ENCODE measurements around the gene MRTFB. TPM values are rescaled to one million over a fixed set of nuclear protein-coding genes. Genes with fewer than 3 reads are reported as not detected.

MRTFB gene
- total RNA-seq, 2 experiments from 2014 or later = 12.5 to 13.6 TPM

DNA sequence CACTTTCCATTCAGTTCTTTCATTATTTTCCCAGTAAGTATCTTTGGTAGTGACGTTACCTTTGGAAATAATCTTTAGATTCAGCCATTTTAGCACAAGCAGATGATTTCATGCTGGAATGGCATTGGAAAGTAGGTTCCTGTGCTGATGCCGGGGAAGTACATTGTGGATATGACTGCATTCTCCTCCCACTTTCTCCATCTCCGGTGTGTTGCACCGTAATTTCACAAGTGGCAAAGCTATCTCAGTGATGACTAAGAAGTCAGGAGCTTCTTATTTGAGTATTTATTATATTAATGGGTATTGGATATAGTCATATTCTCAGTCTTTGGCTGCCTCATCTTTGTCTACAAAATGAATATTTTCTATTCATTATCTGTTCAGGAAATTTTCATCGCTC, 69.8 kb downstream of the MRTFB start:
- H3K36me3 Mint-ChIP-seq (ENCODE audit: low read depth) = peaks cover 4% of the 10 kb centered on the region
- no peak overlapping the region for H3K27ac Mint-ChIP-seq
- no peak for DNase-seq
- H3K9me3 Mint-ChIP-seq = no peaks in the 10 kb centered on the region
- no peaks in the 10 kb centered on the region for H3K4me1 Mint-ChIP-seq
- H3K4me3 Mint-ChIP-seq = no peak overlapping the region
- ChIA-PET CTCF (no interaction called here), POLR2A (no interaction called here)
- H3K27me3 Mint-ChIP-seq = no peaks in the 10 kb centered on the region

DNA sequence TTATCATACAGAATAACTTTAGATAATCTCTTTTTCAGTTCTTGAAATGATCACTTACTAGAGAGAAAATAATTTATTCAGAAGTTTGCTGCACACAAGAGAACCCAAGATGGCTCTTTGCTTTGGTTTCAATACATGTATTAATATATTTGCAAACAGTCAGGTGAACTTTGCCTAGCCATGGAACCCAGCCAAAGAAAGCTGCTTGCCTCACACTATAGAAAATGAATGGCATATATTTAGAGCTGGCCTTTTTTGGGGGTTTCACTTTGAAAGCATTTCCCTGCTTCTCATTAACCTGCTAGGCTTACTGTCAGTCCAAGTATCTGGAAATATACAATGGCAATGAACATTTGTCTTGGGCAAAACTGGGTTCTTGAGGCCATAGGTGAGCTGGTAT, 75.3 kb downstream of the MRTFB start:
- ChIA-PET POLR2A (no interaction called here), CTCF (no interaction called here)

DNA sequence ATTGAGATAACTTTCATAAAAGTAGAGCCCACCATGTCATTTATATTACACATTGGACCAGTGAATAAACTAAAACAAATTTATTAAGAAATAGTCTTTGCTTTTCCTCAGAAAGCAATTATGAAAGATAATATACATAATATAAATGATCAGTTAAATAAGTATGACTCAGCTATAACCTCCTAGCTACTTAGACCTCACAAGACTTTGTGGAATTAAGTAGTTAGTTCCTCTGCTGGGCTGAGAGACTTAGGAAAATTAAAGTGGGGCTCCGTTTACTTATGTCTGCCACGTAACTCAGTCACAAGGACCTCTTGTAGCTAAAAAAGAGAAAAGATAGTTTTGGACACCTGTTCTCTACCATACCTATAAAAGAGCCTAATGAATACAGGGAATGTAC, 76.9 kb downstream of the MRTFB start:
- no peak overlapping the region for H3K27ac Mint-ChIP-seq
- no peaks in the 10 kb centered on the region for H3K27me3 Mint-ChIP-seq
- no peak for DNase-seq
- ChIA-PET CTCF (no interaction called here), POLR2A (no interaction called here)
- H3K36me3 Mint-ChIP-seq (ENCODE audit: low read depth) = no peaks in the 10 kb centered on the region
- H3K9me3 Mint-ChIP-seq = no peaks in the 10 kb centered on the region
- no peaks in the 10 kb centered on the region for H3K4me1 Mint-ChIP-seq
- no peak overlapping the region for H3K4me3 Mint-ChIP-seq

More for the DNA sequence above, 75.3 kb downstream of the MRTFB start:
- Mint-ChIP-seq H3K27ac (no peak overlapping the region), H3K36me3 (ENCODE audit: low read depth) (no peaks in the 10 kb centered on the region), H3K4me1 (no peaks in the 10 kb centered on the region), H3K9me3 (no peaks in the 10 kb centered on the region), H3K4me3 (no peak overlapping the region), H3K27me3 (no peaks in the 10 kb centered on the region)
- DNase-seq = no peak

DNA sequence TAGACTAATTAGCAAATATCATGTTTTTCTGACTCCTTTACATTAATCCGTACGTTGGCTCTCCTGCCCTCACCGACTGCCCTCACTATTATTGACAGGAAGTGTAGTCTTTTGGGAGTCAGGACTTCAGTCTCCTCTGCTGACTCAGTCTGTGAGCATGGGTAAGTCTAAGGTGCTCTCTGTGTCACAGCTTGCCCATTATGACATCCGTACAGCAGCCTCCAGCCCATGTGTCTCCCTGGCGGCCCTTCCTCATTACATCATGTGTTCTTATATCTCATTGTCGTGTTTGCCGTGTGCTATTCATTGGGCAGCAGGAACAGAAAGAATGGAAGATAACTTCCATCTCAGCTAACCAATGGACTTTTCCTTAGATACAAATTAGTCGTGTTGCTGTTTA, 77.5 kb downstream of the MRTFB start:
- ChIA-PET CTCF (interaction anchor here (0.6 kb wide), 1 partner anchor 1783 kb away, joined by 3 read pairs; no protein-coding TSS in a partner anchor), POLR2A (no interaction called here)
- Mint-ChIP-seq H3K4me3 (no peak overlapping the region), H3K27me3 (no peaks in the 10 kb centered on the region), H3K27ac (no peak overlapping the region), H3K9me3 (no peaks in the 10 kb centered on the region), H3K4me1 (no peaks in the 10 kb centered on the region), H3K36me3 (ENCODE audit: low read depth) (no peaks in the 10 kb centered on the region)
- DNase-seq = no peak

DNA sequence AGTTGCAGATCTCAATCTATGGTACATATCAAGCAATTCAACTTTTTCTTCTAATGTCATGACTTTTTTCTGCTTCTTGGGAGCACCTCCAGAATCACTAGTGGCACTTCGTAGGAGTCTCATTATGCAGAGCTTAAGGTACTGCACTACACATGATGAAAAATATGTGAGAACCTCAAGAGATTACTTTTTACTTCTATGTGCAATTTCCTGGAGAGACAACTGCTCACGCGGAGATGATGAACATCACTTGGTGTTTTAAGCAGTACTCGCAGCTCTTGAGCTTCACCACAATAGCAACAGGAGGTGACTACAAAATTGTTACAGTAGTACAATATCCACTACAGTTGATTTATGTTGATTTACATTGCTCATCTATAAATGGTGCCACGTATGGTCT, 79.7 kb downstream of the MRTFB start:
- ChIA-PET CTCF (no interaction called here), POLR2A (no interaction called here)
- H3K9me3 Mint-ChIP-seq = no peaks in the 10 kb centered on the region
- no peak for DNase-seq
- H3K36me3 Mint-ChIP-seq (ENCODE audit: low read depth) = no peaks in the 10 kb centered on the region
- no peaks in the 10 kb centered on the region for H3K4me1 Mint-ChIP-seq
- H3K27me3 Mint-ChIP-seq = no peaks in the 10 kb centered on the region
- no peak overlapping the region for H3K27ac Mint-ChIP-seq
- H3K4me3 Mint-ChIP-seq = no peak overlapping the region

DNA sequence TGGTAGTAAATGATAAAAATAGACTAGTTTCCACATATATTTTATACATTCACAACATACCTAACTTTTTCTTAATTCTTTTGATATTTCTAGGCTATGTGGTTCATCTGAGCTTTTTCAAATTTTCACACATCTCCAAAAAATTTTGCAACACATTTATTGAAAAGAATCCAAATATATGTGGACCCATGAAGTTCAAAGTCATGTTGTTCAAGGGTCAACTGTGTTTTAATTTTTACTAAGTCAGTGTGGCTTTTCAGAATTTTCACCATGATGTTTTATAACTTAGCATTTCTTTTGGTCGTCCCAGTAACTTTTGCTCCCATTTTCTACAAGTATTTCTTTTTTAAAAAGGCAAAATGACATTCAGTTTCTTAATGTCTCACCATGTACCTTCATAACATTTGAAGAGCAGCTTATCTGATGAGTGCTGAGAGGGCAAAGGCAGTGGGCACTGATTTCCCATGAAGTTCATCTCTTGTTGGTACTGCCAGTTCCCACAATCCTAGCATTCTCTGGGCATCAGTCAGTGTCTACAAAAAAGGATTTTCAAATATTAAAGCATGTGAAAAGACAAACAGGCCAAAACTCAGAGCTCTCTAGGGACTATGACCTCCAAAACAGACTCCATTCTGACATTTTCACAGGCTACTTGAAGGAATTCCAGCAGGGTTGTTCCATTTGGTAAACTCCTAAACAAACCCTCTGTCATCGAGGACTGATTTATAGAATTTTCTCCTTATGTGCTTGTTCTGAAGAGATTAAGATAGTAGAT, 80.3 kb downstream of the MRTFB start:
- CTCF ChIA-PET = no interaction called here
- H3K36me3 Mint-ChIP-seq (ENCODE audit: low read depth) = no peaks in the 10 kb centered on the region
- no peaks in the 10 kb centered on the region for H3K27me3 Mint-ChIP-seq
- H3K4me1 Mint-ChIP-seq = no peaks in the 10 kb centered on the region
- POLR2A ChIA-PET = no interaction called here
- H3K4me3 Mint-ChIP-seq = no peak overlapping the region
- H3K9me3 Mint-ChIP-seq = no peaks in the 10 kb centered on the region
- no peak overlapping the region for H3K27ac Mint-ChIP-seq
- DNase-seq = no peak

DNA sequence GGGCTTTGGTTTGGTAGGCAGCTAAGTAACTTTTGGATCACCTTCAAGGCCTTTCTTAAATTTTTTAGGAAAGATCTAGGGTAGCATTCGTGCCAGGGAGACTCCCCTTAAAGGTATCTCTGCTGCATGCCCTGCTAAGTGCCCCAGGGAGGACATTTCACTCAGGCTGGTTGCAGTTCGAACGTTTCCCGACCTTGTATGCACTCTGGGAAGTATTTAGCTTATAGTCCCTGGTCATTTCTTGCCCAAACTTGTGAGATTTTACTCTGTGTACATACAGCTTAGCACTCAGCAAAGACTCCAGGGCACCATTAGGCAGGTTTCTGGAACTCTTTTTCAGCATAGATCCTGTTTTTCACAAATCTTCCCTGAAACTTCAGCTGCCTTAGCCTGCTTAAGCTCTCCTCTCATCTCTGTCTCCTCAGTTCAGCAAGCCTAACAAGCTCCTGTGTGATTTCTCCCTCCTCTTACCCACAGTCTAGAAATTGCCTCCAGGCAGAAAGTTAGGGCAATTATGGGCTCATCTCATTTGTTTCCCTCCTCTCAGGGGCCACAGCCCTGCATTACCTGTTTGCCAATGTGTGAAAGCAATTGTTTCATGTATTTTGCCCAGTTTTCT, 84.6 kb downstream of the MRTFB start:
- DNase-seq = no peak
- H3K9me3 Mint-ChIP-seq = no peaks in the 10 kb centered on the region
- H3K4me3 Mint-ChIP-seq = no peak overlapping the region
- ChIA-PET POLR2A (no interaction called here), CTCF (no interaction called here)
- H3K27ac Mint-ChIP-seq = no peak overlapping the region
- H3K4me1 Mint-ChIP-seq = no peaks in the 10 kb centered on the region
- no peaks in the 10 kb centered on the region for H3K36me3 Mint-ChIP-seq (ENCODE audit: low read depth)
- no peaks in the 10 kb centered on the region for H3K27me3 Mint-ChIP-seq

DNA sequence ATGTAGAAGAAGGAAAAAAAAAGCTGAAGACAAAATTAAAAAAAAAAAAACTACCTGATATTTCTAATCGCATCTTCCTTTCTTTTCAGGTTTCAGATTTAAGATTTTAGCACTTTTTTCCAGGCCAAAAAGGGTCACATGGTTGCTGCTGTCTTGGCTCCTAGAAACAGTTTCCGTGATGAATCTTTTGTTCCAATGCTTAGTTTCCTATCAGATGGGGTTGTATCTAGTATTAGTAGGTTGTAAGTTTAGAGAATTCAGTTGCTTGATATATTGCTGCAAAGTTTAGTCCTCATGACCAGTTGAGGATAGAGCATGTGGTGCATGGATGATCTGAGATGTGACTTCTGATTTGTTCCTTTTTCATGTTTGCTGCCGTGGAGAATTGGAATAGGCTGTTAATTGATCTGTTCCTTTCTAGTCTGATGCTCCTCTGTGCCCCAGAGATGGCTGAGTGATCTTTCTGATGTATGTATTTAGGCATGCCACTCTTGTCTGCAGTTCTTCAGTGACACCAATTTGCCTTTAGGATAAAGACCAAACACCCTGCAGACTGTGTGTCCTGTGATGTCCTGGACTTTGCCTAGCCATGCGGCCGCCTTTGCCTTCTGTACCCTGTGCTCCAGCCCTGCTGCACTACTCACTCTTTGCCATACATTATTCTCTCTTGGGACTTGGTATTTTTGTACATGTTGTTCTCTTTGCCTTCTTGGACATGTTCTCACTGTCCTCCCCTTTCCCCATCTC, 94.0 kb downstream of the MRTFB start:
- POLR2A ChIA-PET = no interaction called here
- H3K27ac Mint-ChIP-seq = no peak overlapping the region
- no peaks in the 10 kb centered on the region for H3K36me3 Mint-ChIP-seq (ENCODE audit: low read depth)
- peaks cover 4% of the 10 kb centered on the region for H3K4me1 Mint-ChIP-seq
- H3K4me3 Mint-ChIP-seq = no peak overlapping the region
- no peaks in the 10 kb centered on the region for H3K9me3 Mint-ChIP-seq
- no peak for DNase-seq
- H3K27me3 Mint-ChIP-seq = no peaks in the 10 kb centered on the region
- CTCF ChIA-PET = no interaction called here

DNA sequence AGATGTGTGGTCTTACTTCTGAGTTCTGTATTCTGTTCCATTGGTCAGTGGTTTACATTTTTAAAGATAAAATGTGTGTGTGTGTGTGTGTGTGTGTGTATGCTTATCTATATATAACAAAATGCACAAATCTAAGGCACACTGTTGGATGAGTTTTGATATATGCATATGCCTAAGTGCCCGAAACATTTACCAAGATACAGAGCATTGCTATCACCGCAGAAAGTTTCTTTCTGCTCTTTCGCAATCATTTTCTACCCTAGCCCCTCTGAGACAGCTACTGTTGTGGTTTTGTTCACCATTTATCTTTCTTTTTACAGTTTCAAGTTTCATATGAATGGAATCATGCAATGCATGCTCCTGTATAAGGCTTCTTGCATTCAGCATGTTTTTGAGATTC, 97.0 kb downstream of the MRTFB start:
- no peak for DNase-seq
- ChIA-PET POLR2A (no interaction called here), CTCF (no interaction called here)
- Mint-ChIP-seq H3K4me3 (no peak overlapping the region), H3K27me3 (no peaks in the 10 kb centered on the region), H3K4me1 (peaks cover 4% of the 10 kb centered on the region), H3K27ac (no peak overlapping the region), H3K9me3 (no peaks in the 10 kb centered on the region), H3K36me3 (ENCODE audit: low read depth) (no peaks in the 10 kb centered on the region)

DNA sequence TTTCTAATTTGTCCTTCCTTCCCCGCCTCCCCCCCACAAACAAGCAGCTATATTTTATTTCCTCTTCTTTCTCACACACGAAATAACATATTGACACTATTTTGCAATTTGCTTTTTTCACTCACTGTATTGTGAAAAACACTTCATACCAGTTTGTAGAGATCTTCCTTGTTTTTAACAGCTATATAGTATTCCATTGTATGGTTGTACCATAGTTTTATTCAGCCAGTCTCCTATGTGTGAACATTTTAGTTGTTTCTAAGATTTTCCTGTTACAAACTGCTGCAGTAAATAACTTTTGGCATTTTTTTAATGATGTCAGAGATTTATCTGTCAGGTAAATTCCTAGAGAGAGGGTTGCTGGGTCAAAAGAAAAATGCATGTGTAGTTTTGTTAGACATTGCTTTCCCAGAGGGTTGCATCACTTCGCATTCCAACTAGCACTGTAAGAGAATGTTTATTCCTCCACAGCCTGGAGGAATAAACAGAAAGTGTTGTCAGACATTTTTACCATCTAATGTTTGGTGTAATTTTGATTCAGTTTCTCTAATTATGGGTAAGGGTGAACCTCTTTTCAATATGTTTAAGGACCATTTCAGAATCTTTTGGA, 101.2 kb downstream of the MRTFB start:
- POLR2A ChIA-PET = no interaction called here
- no peak overlapping the region for H3K27ac Mint-ChIP-seq
- H3K4me1 Mint-ChIP-seq = peaks cover 4% of the 10 kb centered on the region
- DNase-seq = no peak
- no peaks in the 10 kb centered on the region for H3K27me3 Mint-ChIP-seq
- H3K4me3 Mint-ChIP-seq = no peak overlapping the region
- H3K36me3 Mint-ChIP-seq (ENCODE audit: low read depth) = peaks cover 4% of the 10 kb centered on the region
- CTCF ChIA-PET = no interaction called here
- H3K9me3 Mint-ChIP-seq = no peaks in the 10 kb centered on the region

DNA sequence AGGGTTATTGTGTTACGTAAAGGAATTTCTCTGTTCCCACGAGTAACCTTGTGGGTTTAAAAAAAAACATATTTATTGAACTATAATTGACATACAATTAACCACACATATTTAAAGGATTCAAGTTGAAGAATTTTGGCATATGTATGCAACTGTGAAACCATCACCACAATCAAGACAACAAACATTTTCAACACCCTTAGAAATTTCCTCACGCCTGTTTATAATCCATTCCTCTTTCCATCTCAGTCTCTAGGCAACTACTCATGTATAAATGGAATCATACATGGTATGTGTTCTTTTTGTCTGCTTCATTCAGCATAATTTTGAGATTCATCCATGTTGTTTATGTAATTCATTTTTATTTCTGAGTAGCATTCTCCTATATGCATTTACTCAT, 104.0 kb downstream of the MRTFB start:
- POLR2A ChIA-PET = no interaction called here
- CTCF ChIA-PET = no interaction called here
- H3K27me3 Mint-ChIP-seq = no peaks in the 10 kb centered on the region
- H3K27ac Mint-ChIP-seq = no peak overlapping the region
- H3K4me3 Mint-ChIP-seq = no peak overlapping the region
- peaks cover 4% of the 10 kb centered on the region for H3K36me3 Mint-ChIP-seq (ENCODE audit: low read depth)
- no peaks in the 10 kb centered on the region for H3K4me1 Mint-ChIP-seq
- H3K9me3 Mint-ChIP-seq = no peaks in the 10 kb centered on the region
- DNase-seq = no peak

DNA sequence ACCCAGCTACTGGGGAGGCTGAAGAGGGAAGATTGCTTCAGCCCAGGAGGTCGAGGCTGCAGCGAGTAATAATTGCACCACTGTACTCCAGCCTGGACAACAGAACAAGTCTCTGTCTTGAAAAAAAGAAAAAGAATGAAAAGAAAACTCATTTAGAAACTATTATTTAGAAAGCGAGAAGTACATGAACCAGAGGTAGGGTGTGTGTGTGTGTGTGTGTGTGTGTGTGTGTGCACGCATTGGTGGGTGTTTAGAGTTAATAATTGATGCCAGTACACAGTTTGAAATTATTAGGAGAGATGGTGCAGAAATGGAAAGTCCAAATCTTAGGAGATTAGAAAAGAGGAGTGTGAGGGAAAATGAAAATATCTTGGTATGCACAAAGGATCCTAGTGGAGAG, 106.6 kb downstream of the MRTFB start:
- ChIA-PET CTCF (no interaction called here), POLR2A (no interaction called here)
- Mint-ChIP-seq H3K36me3 (ENCODE audit: low read depth) (peaks cover 4% of the 10 kb centered on the region), H3K27ac (no peak overlapping the region), H3K27me3 (no peaks in the 10 kb centered on the region), H3K9me3 (no peaks in the 10 kb centered on the region), H3K4me1 (no peaks in the 10 kb centered on the region), H3K4me3 (no peak overlapping the region)
- no peak for DNase-seq

DNA sequence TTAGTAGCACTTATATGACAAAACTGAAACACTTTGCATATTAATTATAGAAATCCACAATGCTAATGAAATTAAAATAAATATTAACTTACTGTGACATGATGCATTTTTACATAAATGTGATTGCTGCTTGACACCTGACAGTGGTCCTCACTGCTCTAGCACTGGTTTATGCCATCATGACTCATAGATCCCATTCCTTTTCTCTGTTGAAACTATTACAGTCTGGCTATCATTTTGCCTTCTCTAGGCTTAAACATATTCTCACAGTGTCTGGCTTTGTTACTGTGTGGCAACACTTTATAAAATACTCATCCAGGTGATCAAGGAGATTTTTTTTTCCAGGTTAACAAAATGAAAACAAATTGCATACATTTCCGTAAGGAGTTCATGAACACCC, 108.0 kb downstream of the MRTFB start:
- no peaks in the 10 kb centered on the region for H3K36me3 Mint-ChIP-seq (ENCODE audit: low read depth)
- ChIA-PET CTCF (no interaction called here), POLR2A (no interaction called here)
- no peaks in the 10 kb centered on the region for H3K4me1 Mint-ChIP-seq
- DNase-seq = no peak
- no peaks in the 10 kb centered on the region for H3K9me3 Mint-ChIP-seq
- H3K4me3 Mint-ChIP-seq = no peak overlapping the region
- H3K27ac Mint-ChIP-seq = no peak overlapping the region
- no peaks in the 10 kb centered on the region for H3K27me3 Mint-ChIP-seq

Data from activated CD4-positive, alpha-beta memory T cell treated with anti-CD3 and anti-CD28 coated beads, Interleukin-2, amount 10 ng/mL, durations not matched to agents 7 days and 5 days (primary cell).